Measurements from ENCODE around the gene KLF15.

Gene KLF15

DNA sequence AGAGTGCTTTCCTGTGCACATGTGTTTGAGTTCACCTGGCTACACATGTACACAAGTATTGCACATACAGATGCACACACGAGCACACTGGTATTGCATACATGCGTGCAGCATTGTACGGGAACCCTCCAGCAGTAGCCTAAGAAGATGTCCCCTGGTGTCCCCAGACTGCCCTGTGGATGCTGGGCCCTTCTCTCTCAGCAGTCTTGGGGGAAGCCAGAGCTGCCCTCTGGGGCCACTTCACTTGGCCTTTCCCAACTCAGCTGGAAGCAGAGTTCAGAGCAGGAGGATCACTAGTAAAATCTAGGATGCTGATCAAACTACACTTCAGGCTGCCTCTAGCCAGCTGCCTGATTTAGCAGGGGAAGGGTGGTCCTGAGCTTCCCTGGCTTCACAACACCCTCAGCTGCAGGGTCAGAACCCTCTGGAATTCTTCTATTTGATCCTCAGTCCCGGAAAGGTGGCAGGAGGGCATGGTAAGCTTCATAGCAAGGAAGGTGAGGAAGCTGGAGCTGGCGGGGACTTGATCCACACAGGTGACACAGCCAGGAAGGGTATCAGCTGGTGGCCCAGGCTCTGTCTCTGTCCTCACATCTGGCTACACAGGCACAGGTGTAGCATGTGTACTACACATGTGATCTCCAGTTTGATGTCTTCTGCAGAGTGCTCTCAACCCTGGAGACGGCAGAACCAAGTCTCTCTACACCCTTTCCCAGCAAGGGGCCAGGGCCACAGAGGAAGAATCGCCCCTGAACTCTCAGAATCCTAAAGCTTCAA, 36.5 kb downstream of the KLF15 start:
- TF ChIP-seq, protein P1, sequence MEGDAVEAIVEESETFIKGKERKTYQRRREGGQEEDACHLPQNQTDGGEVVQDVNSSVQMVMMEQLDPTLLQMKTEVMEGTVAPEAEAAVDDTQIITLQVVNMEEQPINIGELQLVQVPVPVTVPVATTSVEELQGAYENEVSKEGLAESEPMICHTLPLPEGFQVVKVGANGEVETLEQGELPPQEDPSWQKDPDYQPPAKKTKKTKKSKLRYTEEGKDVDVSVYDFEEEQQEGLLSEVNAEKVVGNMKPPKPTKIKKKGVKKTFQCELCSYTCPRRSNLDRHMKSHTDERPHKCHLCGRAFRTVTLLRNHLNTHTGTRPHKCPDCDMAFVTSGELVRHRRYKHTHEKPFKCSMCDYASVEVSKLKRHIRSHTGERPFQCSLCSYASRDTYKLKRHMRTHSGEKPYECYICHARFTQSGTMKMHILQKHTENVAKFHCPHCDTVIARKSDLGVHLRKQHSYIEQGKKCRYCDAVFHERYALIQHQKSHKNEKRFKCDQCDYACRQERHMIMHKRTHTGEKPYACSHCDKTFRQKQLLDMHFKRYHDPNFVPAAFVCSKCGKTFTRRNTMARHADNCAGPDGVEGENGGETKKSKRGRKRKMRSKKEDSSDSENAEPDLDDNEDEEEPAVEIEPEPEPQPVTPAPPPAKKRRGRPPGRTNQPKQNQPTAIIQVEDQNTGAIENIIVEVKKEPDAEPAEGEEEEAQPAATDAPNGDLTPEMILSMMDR (conservative IDR thresholded peaks at IDR 0.05; ENCODE audit: low read depth, low read length) = no peak
- no peak for DNase-seq (ENCODE audit: low read depth)
- H3K4me3 ChIP-seq (ENCODE audit: low read length) = no peak overlapping the region

DNA sequence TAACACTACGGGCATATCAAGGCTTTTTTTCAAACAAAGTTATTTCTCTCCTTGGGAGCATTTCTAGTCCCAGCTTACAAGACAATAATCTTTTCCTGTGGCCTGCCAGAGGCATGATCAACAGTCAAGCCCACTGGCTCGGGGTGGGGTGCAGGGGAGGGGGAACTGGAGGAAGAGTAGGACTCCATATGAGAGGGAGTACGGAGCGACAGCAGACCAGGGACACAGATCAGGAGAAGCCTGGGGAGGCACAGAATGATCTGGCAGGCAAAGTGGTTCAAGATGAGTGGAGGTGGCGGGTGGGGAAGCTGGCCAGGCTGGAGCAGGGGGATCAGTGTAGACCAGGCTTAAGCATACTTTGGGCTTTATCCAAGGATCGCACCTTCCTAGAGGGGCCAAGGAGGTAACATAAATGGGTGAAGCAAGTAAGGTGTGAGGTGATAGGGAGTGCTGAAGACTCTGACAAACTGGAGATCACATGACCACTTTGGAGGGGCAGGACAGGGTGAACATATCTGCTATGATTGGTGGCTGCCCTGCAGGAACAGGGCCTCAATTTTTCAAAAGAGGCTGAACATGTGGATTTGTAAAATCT, 37.4 kb downstream of the KLF15 start:
- TF ChIP-seq, protein P1 (conservative IDR thresholded peaks at IDR 0.05; ENCODE audit: low read depth, low read length) = no peak
- DNase-seq (ENCODE audit: low read depth) = no peak
- H3K4me3 ChIP-seq (ENCODE audit: low read length) = no peak overlapping the region

DNA sequence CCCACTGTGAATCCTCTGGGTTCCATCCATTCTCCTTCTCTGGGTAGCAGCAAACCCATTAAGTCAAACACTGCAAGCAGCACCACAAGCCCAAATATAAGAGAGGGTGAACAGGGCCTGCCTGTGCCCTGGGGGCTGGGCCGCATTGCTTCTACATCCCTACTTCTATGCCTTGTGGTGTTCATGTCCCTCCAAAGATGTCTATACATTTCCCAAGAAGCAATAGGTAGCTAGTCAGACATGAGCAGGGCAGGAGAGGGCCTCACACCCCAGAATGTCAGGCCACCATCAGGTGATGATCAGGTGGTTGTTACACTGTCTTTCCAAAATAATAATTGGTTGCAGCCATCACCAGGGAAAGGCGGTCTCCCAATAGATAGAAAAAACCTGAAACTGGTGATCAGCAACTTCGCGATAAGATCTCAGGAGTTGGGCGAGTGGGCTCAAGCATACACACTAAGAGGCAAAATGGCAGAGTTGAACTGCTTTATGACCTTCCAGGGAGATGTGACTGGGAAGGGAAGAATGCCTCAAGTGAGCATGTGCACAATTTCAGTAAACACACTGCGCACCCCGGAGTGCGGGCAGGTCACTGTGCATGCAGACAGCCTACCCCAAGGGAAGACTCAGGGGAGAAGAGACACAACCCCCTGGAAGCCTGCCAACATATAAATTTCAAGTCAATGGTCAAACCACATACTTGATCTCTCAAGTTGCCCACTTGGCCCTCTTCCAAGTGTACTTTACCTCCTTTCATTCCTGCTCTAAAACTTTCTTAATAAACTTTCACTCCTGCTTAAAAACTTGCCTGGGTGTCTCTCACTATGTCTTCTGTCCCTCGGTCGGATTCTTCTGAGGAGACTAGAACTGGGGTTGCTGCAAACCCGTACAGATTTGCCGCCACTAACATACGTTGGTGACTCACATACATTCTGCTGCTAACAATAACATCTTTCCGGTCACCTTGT, 39.9 kb downstream of the KLF15 start:
- TF ChIP-seq, protein P1 (conservative IDR thresholded peaks at IDR 0.05; ENCODE audit: low read depth, low read length) = no peak
- no peak for DNase-seq (ENCODE audit: low read depth)
- no peak overlapping the region for H3K4me3 ChIP-seq (ENCODE audit: low read length)

DNA sequence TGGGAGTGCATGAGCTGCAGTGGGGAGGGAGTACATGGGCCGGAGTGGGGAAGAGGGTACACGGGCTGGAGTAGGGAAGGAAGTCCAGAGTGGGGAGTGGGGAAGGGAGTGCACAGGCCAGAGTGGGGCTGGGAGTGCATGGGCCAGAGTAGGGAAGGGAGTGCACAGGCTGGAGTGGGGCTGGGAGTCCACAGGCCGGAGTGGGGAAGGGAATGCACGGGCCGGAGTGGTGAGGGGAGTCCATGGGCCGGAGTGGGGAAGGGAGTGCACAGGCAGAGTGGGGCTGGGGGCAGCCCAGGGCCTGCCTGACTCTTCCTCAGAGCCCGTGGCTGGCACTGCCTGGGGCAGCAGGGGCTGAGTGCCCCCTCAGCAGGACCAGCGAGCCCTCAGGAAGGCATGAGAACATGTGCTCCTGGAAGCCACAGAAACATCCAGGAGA, 40.7 kb downstream of the KLF15 start:
- no peak overlapping the region for H3K4me3 ChIP-seq (ENCODE audit: low read length)

DNA sequence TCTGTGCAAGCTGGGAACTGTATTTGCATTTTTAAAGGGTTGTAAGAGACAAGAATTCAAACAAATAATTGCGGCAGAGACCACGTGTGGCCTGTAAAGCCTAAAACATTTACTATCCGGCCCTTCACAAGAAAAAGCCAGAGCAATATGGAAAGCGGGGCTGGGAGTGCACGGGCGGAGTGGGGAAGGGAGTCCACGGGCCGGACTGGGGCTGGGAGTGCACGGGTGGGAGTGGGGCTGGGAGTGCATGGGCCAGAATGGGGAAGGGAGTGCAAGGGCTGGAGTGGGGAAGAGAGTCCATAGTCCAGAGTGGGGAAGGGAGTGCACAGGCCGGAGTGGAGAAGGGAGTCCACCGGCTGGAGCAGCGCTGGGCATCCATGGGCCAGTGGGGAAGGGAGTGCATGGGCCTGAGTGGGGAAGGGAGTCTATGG, 41.2 kb downstream of the KLF15 start:
- DNase-seq (ENCODE audit: low read depth) = no peak
- TF ChIP-seq, protein P1 (conservative IDR thresholded peaks at IDR 0.05; ENCODE audit: low read depth, low read length) = no peak
- H3K4me3 ChIP-seq (ENCODE audit: low read length) = no peak overlapping the region

More for the DNA sequence above, 40.7 kb downstream of the KLF15 start:
- no peak for DNase-seq (ENCODE audit: low read depth)
- TF ChIP-seq, protein P1 (conservative IDR thresholded peaks at IDR 0.05; ENCODE audit: low read depth, low read length) = no peak

GRCh38 chr3:126314790-126315658, 42.2 kb downstream of the KLF15 start:
- no peak for DNase-seq (ENCODE audit: low read depth)
- TF ChIP-seq, protein P1 (conservative IDR thresholded peaks at IDR 0.05; ENCODE audit: low read depth, low read length) = no peak
- H3K4me3 ChIP-seq (ENCODE audit: low read length) = no peak overlapping the region
